Measurements from ENCODE around the gene PPP1R2C.

Gene PPP1R2C

DNA sequence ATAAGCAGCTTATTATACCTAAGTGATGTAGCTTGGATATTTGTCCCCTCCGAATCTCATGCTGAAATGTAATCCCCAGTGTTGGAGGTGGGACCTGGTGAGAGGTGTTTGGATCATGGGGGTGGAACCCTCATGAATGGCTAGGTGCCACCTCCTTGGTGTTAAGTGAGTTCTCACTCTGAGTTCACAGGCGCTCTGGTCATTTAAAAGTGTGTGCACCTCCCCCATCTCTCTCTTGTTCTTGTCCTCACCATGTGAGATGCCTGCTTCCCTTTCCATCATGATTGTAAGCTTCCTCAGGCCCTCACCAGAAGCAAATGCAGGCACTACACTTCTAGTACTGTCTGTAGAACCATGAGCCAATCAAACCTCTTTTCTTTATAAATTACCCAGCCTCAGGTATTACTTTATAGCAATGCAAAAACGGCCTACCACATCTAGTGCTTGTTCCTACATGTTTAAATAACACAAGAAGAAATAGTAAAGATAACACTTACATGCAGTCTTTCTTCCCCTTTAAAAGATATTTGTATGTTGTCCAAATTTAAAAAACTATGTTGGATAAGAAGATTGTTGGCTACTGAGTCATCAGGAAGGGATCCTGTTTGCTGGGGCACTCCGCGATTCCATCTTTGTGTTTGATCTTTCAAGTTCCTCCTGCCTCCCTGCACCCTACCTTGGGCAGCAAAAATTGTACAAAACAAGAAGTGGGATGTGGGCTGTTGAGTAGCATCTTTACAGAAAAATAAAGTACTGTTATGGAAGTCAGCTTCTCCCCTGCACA is 29.7 kb downstream of the PPP1R2C start:
- POLR2A ChIA-PET, result no interaction called here
- no peaks in the 10 kb centered on the region for H3K4me1 ChIP-seq (ENCODE audit: control insufficient read depth, insufficient read depth, low read length)
- H3K4me3 ChIP-seq (ENCODE audit: low read depth, low read length), result no peak overlapping the region
- no peaks in the 10 kb centered on the region for H3K9me3 ChIP-seq (ENCODE audit: control insufficient read depth, insufficient read depth, low read depth, low read length)
- no peak overlapping the region for H3K27ac ChIP-seq (ENCODE audit: extremely low read depth, low read depth, low read length)
- CTCF ChIA-PET, result interaction anchor here (0.6 kb wide), 1 partner anchor 220 kb away, joined by 3 read pairs; no protein-coding TSS in a partner anchor
- H3K36me3 ChIP-seq (ENCODE audit: control insufficient read depth in 2 of 2, insufficient read depth in 1 of 2, low read length in 2 of 2), result no peaks in the 10 kb centered on the region
- TF ChIP-seq ZNF660 (tag by site-specific recombination; IDR thresholded peaks at IDR 0.05) (no peak), ZNF202 (tag by site-specific recombination; IDR thresholded peaks at IDR 0.05; ENCODE audit: borderline replicate concordance) (no peak), ZNF701 (tag by site-specific recombination; IDR thresholded peaks at IDR 0.05) (no peak), ZNF214 (tag by site-specific recombination; IDR thresholded peaks at IDR 0.05; ENCODE audit: borderline replicate concordance) (no peak), ZNF621 (tag by site-specific recombination; IDR thresholded peaks at IDR 0.05) (no peak), ZNF112 (tag by site-specific recombination; IDR thresholded peaks at IDR 0.05) (no peak), SETDB1 (IDR thresholded peaks at IDR 0.05; ENCODE audit: insufficient read length, low read length) (no peak), PRDM1 (tag by site-specific recombination; IDR thresholded peaks at IDR 0.05) (no peak), ZFP69B (tag by site-specific recombination; IDR thresholded peaks at IDR 0.05) (no peak), ZNF626 (tag by site-specific recombination; IDR thresholded peaks at IDR 0.05) (no peak), ZNF843 (tag by site-specific recombination; IDR thresholded peaks at IDR 0.05) (no peak), ZNF292 (tag by site-specific recombination; IDR thresholded peaks at IDR 0.05; ENCODE audit: borderline replicate concordance, low read depth) (no peak), ZNF221 (tag by site-specific recombination; IDR thresholded peaks at IDR 0.05; ENCODE audit: borderline replicate concordance) (no peak), GLIS2 (tag by site-specific recombination; IDR thresholded peaks at IDR 0.05) (no peak), ZNF2 (tag by site-specific recombination; IDR thresholded peaks at IDR 0.05) (no peak), ZNF239 (tag by site-specific recombination; IDR thresholded peaks at IDR 0.05) (no peak), FEZF1 (tag by site-specific recombination; IDR thresholded peaks at IDR 0.05) (no peak)
- TF ChIP-seq, protein P1, sequence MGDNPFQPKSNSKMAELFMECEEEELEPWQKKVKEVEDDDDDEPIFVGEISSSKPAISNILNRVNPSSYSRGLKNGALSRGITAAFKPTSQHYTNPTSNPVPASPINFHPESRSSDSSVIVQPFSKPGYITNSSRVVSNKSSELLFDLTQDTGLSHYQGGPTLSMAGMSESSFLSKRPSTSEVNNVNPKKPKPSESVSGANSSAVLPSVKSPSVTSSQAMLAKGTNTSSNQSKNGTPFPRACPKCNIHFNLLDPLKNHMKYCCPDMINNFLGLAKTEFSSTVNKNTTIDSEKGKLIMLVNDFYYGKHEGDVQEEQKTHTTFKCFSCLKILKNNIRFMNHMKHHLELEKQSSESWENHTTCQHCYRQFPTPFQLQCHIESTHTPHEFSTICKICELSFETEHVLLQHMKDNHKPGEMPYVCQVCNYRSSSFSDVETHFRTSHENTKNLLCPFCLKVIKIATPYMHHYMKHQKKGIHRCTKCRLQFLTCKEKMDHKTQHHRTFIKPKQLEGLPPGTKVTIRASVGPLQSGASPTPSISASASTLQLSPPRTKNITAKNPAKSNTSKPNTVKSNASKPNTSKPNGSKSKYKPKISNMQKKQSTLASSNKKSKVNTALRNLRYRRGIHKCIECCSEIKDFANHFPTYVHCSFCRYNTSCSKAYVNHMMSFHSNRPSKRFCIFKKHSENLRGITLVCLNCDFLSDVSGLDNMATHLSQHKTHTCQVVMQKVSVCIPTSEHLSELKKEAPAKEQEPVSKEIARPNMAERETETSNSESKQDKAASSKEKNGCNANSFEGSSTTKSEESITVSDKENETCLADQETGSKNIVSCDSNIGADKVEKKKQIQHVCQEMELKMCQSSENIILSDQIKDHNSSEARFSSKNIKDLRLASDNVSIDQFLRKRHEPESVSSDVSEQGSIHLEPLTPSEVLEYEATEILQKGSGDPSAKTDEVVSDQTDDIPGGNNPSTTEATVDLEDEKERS (tag by site-specific recombination; IDR thresholded peaks at IDR 0.05), result no peak

DNA sequence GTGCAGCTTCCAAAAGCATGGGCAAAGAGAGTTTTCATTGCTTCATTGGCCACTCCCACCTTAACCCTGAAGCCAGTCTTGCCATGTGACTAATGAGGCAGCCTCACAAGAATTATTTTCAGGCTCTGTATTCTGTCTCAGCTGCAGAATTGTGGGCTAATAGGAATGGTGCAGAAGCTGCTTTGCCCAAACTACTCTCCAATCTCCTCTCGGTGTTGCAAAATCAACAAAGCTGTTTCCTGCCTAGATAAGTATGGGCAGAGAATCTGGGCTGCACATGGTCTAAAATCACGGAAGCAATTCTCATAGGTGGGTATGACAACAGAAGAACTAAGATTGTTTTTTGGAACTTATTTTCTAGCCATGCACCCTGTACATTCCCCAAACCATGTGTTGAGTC is 31.4 kb downstream of the PPP1R2C start:
- ChIA-PET POLR2A (no interaction called here), CTCF (no interaction called here)
- no peak overlapping the region for H3K27ac ChIP-seq (ENCODE audit: extremely low read depth, low read depth, low read length)
- TF ChIP-seq, protein P2, sequence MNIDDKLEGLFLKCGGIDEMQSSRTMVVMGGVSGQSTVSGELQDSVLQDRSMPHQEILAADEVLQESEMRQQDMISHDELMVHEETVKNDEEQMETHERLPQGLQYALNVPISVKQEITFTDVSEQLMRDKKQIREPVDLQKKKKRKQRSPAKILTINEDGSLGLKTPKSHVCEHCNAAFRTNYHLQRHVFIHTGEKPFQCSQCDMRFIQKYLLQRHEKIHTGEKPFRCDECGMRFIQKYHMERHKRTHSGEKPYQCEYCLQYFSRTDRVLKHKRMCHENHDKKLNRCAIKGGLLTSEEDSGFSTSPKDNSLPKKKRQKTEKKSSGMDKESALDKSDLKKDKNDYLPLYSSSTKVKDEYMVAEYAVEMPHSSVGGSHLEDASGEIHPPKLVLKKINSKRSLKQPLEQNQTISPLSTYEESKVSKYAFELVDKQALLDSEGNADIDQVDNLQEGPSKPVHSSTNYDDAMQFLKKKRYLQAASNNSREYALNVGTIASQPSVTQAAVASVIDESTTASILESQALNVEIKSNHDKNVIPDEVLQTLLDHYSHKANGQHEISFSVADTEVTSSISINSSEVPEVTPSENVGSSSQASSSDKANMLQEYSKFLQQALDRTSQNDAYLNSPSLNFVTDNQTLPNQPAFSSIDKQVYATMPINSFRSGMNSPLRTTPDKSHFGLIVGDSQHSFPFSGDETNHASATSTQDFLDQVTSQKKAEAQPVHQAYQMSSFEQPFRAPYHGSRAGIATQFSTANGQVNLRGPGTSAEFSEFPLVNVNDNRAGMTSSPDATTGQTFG (tag by site-specific recombination; IDR thresholded peaks at IDR 0.05; ENCODE audit: borderline replicate concordance), result no peak
- TF ChIP-seq ZNF707 (tag by site-specific recombination; IDR thresholded peaks at IDR 0.05) (no peak), ZNF561 (tag by site-specific recombination; IDR thresholded peaks at IDR 0.05; ENCODE audit: borderline replicate concordance) (no peak), ZNF112 (tag by site-specific recombination; IDR thresholded peaks at IDR 0.05) (no peak), ZFP3 (tag by site-specific recombination; IDR thresholded peaks at IDR 0.05; ENCODE audit: low read depth) (no peak)
- TF ChIP-seq, protein P3, sequence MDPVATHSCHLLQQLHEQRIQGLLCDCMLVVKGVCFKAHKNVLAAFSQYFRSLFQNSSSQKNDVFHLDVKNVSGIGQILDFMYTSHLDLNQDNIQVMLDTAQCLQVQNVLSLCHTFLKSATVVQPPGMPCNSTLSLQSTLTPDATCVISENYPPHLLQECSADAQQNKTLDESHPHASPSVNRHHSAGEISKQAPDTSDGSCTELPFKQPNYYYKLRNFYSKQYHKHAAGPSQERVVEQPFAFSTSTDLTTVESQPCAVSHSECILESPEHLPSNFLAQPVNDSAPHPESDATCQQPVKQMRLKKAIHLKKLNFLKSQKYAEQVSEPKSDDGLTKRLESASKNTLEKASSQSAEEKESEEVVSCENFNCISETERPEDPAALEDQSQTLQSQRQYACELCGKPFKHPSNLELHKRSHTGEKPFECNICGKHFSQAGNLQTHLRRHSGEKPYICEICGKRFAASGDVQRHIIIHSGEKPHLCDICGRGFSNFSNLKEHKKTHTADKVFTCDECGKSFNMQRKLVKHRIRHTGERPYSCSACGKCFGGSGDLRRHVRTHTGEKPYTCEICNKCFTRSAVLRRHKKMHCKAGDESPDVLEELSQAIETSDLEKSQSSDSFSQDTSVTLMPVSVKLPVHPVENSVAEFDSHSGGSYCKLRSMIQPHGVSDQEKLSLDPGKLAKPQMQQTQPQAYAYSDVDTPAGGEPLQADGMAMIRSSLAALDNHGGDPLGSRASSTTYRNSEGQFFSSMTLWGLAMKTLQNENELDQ (tag by site-specific recombination; IDR thresholded peaks at IDR 0.05; ENCODE audit: low read depth), result no peak
- TF ChIP-seq, protein P4, sequence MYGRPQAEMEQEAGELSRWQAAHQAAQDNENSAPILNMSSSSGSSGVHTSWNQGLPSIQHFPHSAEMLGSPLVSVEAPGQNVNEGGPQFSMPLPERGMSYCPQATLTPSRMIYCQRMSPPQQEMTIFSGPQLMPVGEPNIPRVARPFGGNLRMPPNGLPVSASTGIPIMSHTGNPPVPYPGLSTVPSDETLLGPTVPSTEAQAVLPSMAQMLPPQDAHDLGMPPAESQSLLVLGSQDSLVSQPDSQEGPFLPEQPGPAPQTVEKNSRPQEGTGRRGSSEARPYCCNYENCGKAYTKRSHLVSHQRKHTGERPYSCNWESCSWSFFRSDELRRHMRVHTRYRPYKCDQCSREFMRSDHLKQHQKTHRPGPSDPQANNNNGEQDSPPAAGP (tag by site-specific recombination; IDR thresholded peaks at IDR 0.05), result no peak
- TF ChIP-seq, protein P5, sequence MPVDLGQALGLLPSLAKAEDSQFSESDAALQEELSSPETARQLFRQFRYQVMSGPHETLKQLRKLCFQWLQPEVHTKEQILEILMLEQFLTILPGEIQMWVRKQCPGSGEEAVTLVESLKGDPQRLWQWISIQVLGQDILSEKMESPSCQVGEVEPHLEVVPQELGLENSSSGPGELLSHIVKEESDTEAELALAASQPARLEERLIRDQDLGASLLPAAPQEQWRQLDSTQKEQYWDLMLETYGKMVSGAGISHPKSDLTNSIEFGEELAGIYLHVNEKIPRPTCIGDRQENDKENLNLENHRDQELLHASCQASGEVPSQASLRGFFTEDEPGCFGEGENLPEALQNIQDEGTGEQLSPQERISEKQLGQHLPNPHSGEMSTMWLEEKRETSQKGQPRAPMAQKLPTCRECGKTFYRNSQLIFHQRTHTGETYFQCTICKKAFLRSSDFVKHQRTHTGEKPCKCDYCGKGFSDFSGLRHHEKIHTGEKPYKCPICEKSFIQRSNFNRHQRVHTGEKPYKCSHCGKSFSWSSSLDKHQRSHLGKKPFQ (tag by site-specific recombination; IDR thresholded peaks at IDR 0.05), result no peak

More for the DNA sequence above, 31.4 kb downstream of the PPP1R2C start:
- Histone ChIP-seq H3K4me1 (ENCODE audit: control insufficient read depth, insufficient read depth, low read length) (no peaks in the 10 kb centered on the region), H3K9me3 (ENCODE audit: control insufficient read depth, insufficient read depth, low read depth, low read length) (no peaks in the 10 kb centered on the region), H3K36me3 (ENCODE audit: control insufficient read depth in 2 of 2, insufficient read depth in 1 of 2, low read length in 2 of 2) (no peaks in the 10 kb centered on the region), H3K4me3 (ENCODE audit: low read depth, low read length) (no peak overlapping the region)

Measured in HEK293 (cell line).